Measurements from ENCODE around the gene ALPG. TPM values are rescaled to one million over a fixed set of nuclear protein-coding genes. Genes with fewer than 3 reads are reported as not detected.

The ALPG gene
- total and polyA plus RNA-seq, 10 of the 15 experiments (the other 5 are each of a cell fraction or from before 2014, with no cell fraction given): not detected

DNA sequence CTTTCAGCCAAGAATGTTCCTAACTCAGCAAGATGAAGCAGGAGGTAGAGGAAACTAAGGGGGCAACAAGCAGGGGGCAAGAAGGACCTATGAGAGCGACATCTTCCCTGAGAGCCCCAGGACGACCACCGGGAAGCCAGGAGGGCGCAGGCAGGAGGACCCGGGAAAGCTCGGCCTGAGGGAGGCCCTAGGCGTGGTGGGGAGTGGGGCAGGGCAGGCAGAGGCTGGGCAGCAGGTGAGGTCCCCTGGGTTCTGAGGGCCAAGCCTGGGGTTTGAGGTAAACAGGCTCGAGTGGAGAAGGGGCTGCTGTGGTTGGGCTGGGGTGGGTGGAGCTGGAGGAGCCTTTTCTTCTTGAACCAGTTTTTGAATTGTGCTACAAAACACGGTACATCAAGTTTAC, 48.0 kb downstream of the ALPG start:
- BruUV-seq (replicated peaks): no TSS peak
- Histone ChIP-seq H3K4me1 (ENCODE audit: control insufficient read depth, insufficient read depth, low read length) (no peaks in the 10 kb centered on the region), H3K9me3 (replicated peaks; ENCODE audit: control insufficient read depth, insufficient read depth, low read length) (no peaks in the 10 kb centered on the region), H2AFZ (ENCODE audit: control insufficient read depth, low read depth, low read length) (no peak overlapping the region), H3K9ac (ENCODE audit: control insufficient read depth, insufficient read depth, low read length) (no peak overlapping the region), H3K79me2 (ENCODE audit: control insufficient read depth, insufficient read depth, low read length) (no peaks in the 10 kb centered on the region), H3K27me3 (replicated peaks in 1 of 2; ENCODE audit: control insufficient read depth in 2 of 2, insufficient read depth in 2 of 2, low read length in 1 of 2) (no peaks in the 10 kb centered on the region; a peak in 1 of 4 replicates), H3K4me3 (no peak overlapping the region), H3K36me3 (ENCODE audit: control insufficient read depth in 2 of 2, insufficient read depth in 2 of 2, low read length in 1 of 2) (no peaks in the 10 kb centered on the region), H3K4me2 (ENCODE audit: control insufficient read depth, insufficient read depth) (no peak overlapping the region), H3K27ac (ENCODE audit: control insufficient read depth, insufficient read depth) (no peak overlapping the region), H4K20me1 (ENCODE audit: control insufficient read depth, insufficient read depth) (no peaks in the 10 kb centered on the region)
- in situ Hi-C loops (cut with MboI): no loop called here
- FAIRE-seq (no peak), ATAC-seq (no peak), DNase-seq (ENCODE audit: low read depth, low spot score) (no peak)
- TF ChIP-seq CBX3 (IDR thresholded peaks at IDR 0.05; ENCODE audit: borderline replicate concordance, low read depth) (no peak), KDM1A (IDR thresholded peaks at IDR 0.05; ENCODE audit: borderline replicate concordance) (no peak), HDAC2 (IDR thresholded peaks at IDR 0.05) (no peak), NKRF (conservative IDR thresholded peaks at IDR 0.05) (no peak), BACH1 (IDR thresholded peaks at IDR 0.05; ENCODE audit: borderline replicate concordance) (no peak), WRNIP1 (IDR thresholded peaks at IDR 0.05; ENCODE audit: borderline replicate concordance, low read depth, low read length) (no peak), STAT1 (conservative IDR thresholded peaks at IDR 0.05) (no peak), PRDM15 (CRISPR knock-in tag; IDR thresholded peaks at IDR 0.05) (no peak), CREB1 (IDR thresholded peaks at IDR 0.05; ENCODE audit: low read depth) (no peak), RCOR1 (conservative IDR thresholded peaks at IDR 0.05; ENCODE audit: low read depth, low read length) (no peak), LARP7 (IDR thresholded peaks at IDR 0.05) (no peak)
- TF ChIP-seq, protein P1, sequence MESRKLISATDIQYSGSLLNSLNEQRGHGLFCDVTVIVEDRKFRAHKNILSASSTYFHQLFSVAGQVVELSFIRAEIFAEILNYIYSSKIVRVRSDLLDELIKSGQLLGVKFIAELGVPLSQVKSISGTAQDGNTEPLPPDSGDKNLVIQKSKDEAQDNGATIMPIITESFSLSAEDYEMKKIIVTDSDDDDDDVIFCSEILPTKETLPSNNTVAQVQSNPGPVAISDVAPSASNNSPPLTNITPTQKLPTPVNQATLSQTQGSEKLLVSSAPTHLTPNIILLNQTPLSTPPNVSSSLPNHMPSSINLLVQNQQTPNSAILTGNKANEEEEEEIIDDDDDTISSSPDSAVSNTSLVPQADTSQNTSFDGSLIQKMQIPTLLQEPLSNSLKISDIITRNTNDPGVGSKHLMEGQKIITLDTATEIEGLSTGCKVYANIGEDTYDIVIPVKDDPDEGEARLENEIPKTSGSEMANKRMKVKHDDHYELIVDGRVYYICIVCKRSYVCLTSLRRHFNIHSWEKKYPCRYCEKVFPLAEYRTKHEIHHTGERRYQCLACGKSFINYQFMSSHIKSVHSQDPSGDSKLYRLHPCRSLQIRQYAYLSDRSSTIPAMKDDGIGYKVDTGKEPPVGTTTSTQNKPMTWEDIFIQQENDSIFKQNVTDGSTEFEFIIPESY (IDR thresholded peaks at IDR 0.05): no peak
- TF ChIP-seq, protein P2, sequence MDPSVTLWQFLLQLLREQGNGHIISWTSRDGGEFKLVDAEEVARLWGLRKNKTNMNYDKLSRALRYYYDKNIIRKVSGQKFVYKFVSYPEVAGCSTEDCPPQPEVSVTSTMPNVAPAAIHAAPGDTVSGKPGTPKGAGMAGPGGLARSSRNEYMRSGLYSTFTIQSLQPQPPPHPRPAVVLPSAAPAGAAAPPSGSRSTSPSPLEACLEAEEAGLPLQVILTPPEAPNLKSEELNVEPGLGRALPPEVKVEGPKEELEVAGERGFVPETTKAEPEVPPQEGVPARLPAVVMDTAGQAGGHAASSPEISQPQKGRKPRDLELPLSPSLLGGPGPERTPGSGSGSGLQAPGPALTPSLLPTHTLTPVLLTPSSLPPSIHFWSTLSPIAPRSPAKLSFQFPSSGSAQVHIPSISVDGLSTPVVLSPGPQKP (IDR thresholded peaks at IDR 0.05; ENCODE audit: low read depth, low read length): no peak
- 4% methylated on average over 8 of the region's 9 CpGs for WGBS (ENCODE audit: insufficient coverage, insufficient replicate concordance, low lambda C conversion rate, missing lambda C conversion rate)
- ChIA-PET RAD21 (ENCODE audit: unreplicated experiment) (no interaction called here), CTCF (no interaction called here), SMC1A (ENCODE audit: uncharacterized antibody, unreplicated experiment) (no interaction called here), POLR2A (no interaction called here)
- intact Hi-C loops (cut with micrococcal nuclease; ENCODE audit: unreplicated experiment): loop anchor here (5.0 kb wide), 1 partner anchor 63 kb away; no protein-coding TSS in a partner anchor

Measured in GM12878 (cell line).